ENCODE data around the gene PCCA. TPM values are rescaled to one million over a fixed set of nuclear protein-coding genes. Genes with fewer than 3 reads are reported as not detected.
A peak's percentile ranks its signal among the peaks of the same experiment; 100 is the strongest.

The PCCA gene
- total RNA-seq, 1 donor from 2014 or later, result 33.3 TPM

DNA sequence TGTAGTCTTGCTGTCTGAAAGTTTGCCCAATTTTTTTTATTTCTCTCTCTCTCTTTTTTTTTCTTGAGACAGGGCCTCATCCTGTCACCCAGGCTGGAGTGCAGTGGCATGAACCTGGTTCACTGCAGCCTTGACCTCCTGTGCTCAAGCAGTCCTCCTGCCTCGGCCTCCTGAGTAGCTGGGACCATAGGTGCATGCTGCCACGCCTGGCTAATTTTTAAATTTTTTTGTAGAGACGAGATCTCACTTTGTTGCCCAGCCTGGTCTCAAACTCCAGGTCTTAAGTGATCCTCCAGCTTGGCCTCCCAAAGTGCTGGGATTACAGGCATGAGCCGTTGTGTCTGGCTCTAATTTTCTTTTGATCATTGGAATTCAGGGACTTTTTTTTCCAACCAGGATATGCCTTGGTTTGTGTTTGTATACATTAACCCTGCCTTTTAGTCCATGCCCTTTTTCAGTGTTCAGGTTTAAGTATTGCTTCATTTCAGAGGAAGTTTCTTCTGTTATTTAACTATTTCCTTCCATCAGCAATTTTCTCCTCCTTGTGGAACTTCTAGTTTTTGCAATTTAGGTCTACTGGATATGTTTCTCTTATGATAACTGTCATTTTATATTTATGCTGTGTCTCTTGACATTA lies 201.4 kb downstream of the PCCA start:
- H3K9me3 Mint-ChIP-seq (ENCODE audit: unreplicated experiment), result no peaks in the 10 kb centered on the region
- no peak overlapping the region for H3K4me3 Mint-ChIP-seq (ENCODE audit: unreplicated experiment)
- peaks cover 5% of the 10 kb centered on the region for H3K27me3 Mint-ChIP-seq (ENCODE audit: unreplicated experiment)
- H3K4me1 Mint-ChIP-seq (ENCODE audit: unreplicated experiment), result peaks cover 11% of the 10 kb centered on the region
- TF ChIP-seq, protein P1, sequence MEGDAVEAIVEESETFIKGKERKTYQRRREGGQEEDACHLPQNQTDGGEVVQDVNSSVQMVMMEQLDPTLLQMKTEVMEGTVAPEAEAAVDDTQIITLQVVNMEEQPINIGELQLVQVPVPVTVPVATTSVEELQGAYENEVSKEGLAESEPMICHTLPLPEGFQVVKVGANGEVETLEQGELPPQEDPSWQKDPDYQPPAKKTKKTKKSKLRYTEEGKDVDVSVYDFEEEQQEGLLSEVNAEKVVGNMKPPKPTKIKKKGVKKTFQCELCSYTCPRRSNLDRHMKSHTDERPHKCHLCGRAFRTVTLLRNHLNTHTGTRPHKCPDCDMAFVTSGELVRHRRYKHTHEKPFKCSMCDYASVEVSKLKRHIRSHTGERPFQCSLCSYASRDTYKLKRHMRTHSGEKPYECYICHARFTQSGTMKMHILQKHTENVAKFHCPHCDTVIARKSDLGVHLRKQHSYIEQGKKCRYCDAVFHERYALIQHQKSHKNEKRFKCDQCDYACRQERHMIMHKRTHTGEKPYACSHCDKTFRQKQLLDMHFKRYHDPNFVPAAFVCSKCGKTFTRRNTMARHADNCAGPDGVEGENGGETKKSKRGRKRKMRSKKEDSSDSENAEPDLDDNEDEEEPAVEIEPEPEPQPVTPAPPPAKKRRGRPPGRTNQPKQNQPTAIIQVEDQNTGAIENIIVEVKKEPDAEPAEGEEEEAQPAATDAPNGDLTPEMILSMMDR (IDR thresholded peaks at IDR 0.05; ENCODE audit: unreplicated experiment), result no peak
- DNase-seq (ENCODE audit: low spot score), result no peak
- H3K36me3 Mint-ChIP-seq (ENCODE audit: low read depth, unreplicated experiment), result peaks cover 3% of the 10 kb centered on the region
- H3K27ac Mint-ChIP-seq (ENCODE audit: unreplicated experiment), result peak overlapping the region; percentile 55

GRCh38 chr13:100291624-100292023 lies 202.7 kb downstream of the PCCA start:
- H3K4me1 Mint-ChIP-seq (ENCODE audit: unreplicated experiment), result peaks cover 11% of the 10 kb centered on the region
- DNase-seq (ENCODE audit: low spot score), result no peak
- TF ChIP-seq, protein P1 (IDR thresholded peaks at IDR 0.05; ENCODE audit: unreplicated experiment), result no peak
- no peak overlapping the region for H3K4me3 Mint-ChIP-seq (ENCODE audit: unreplicated experiment)
- H3K36me3 Mint-ChIP-seq (ENCODE audit: low read depth, unreplicated experiment), result no peaks in the 10 kb centered on the region
- no peak overlapping the region for H3K27ac Mint-ChIP-seq (ENCODE audit: unreplicated experiment)
- H3K27me3 Mint-ChIP-seq (ENCODE audit: unreplicated experiment), result peaks cover 3% of the 10 kb centered on the region
- H3K9me3 Mint-ChIP-seq (ENCODE audit: unreplicated experiment), result no peaks in the 10 kb centered on the region

- Mint-ChIP-seq H3K27ac (ENCODE audit: unreplicated experiment) (no peak overlapping the region), H3K27me3 (ENCODE audit: unreplicated experiment) (peaks cover 1% of the 10 kb centered on the region), H3K4me3 (ENCODE audit: unreplicated experiment) (no peak overlapping the region), H3K4me1 (ENCODE audit: unreplicated experiment) (no peaks in the 10 kb centered on the region), H3K36me3 (ENCODE audit: low read depth, unreplicated experiment) (no peaks in the 10 kb centered on the region), H3K9me3 (ENCODE audit: unreplicated experiment) (no peaks in the 10 kb centered on the region)
- TF ChIP-seq, protein P1 (IDR thresholded peaks at IDR 0.05; ENCODE audit: unreplicated experiment), result no peak
- no peak for DNase-seq (ENCODE audit: low spot score)
These were observed 208.5 kb downstream of the PCCA start for GRCh38 chr13:100297413-100297812.

GRCh38 chr13:100298116-100298681 lies 209.3 kb downstream of the PCCA start:
- Mint-ChIP-seq H3K36me3 (ENCODE audit: low read depth, unreplicated experiment) (no peaks in the 10 kb centered on the region), H3K4me3 (ENCODE audit: unreplicated experiment) (no peak overlapping the region), H3K27me3 (ENCODE audit: unreplicated experiment) (peaks cover 1% of the 10 kb centered on the region), H3K27ac (ENCODE audit: unreplicated experiment) (no peak overlapping the region), H3K4me1 (ENCODE audit: unreplicated experiment) (no peaks in the 10 kb centered on the region), H3K9me3 (ENCODE audit: unreplicated experiment) (no peaks in the 10 kb centered on the region)
- DNase-seq (ENCODE audit: low spot score), result no peak
- TF ChIP-seq, protein P1 (IDR thresholded peaks at IDR 0.05; ENCODE audit: unreplicated experiment), result no peak

DNA sequence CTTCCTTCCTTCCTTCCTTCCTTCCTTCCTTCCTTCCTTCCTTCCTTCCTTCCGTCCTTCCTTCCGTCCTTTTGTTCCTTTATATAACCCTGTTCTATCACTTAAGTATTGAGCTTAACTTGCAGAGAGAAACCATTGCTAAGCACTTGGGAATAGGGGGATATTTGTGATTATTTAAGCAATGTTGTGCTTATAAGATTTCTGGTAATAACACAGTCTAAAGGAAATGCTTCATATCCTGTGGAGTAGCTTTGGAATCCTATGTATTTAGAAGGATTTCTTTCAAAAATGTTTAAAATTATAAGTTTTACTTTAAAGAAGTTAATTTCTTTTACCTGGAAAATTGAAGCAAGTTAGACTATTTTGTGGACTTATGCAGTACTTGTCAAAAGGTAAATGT lies 209.8 kb downstream of the PCCA start:
- H3K4me3 Mint-ChIP-seq (ENCODE audit: unreplicated experiment), result no peak overlapping the region
- no peak overlapping the region for H3K27ac Mint-ChIP-seq (ENCODE audit: unreplicated experiment)
- TF ChIP-seq, protein P1 (IDR thresholded peaks at IDR 0.05; ENCODE audit: unreplicated experiment), result no peak

More for the DNA sequence above, 209.8 kb downstream of the PCCA start:
- DNase-seq (ENCODE audit: low spot score), result no peak
- no peaks in the 10 kb centered on the region for H3K9me3 Mint-ChIP-seq (ENCODE audit: unreplicated experiment)
- H3K4me1 Mint-ChIP-seq (ENCODE audit: unreplicated experiment), result no peaks in the 10 kb centered on the region
- peaks cover 1% of the 10 kb centered on the region for H3K27me3 Mint-ChIP-seq (ENCODE audit: unreplicated experiment)
- H3K36me3 Mint-ChIP-seq (ENCODE audit: low read depth, unreplicated experiment), result no peaks in the 10 kb centered on the region

Measured in endothelial cell (in vitro differentiated cells).